HepG2 (cell line): Measurements from ENCODE around the gene NCOA4. TPM values are rescaled to one million over a fixed set of nuclear protein-coding genes. Genes with fewer than 3 reads are reported as not detected.

ENCODE experiments used
- ATAC-seq: fragments of 200-7000 bp; cut with Tn5 transposase; 3 replicates; pipeline ENCODE4 v1.9.1; 2020; ENCODE audit warnings: mild to moderate bottlenecking, moderate library complexity
- BruUV-seq: library from RNA; stranded (reverse); fragments of 400-500 nt; replicated peaks from 2 replicates; lab custom pipeline; 2021; lab: Mats Ljungman, UMichigan
- CTCF ChIA-PET: fragments of 300-600 bp; formaldehyde crosslinking; extraction: SDS; loops from one replicate; lab custom pipeline; 2021; ENCODE audit warnings: low total read pairs, inconsistent platforms, low intra/inter-chr PET ratio; lab: Yijun Ruan, JAX
- POLR2A ChIA-PET: fragments of 350-600 bp; sonication (Branson Sonifier 250); formaldehyde crosslinking; loops from one replicate; lab custom pipeline; 2020; ENCODE audit warnings: antibody characterized with exemption, inconsistent platforms; lab: Yijun Ruan, JAX
- DNase-seq: peaks from one replicate; pipeline ENCODE4 v3.0.0-alpha.2; 2015; ENCODE audit warnings: low spot score
- FAIRE-seq: peaks from 3 replicates; lab custom pipeline; 2011; peaks lifted over from hg19 to GRCh38; lab: Jason Lieb, UNC
- H2AFZ ChIP-seq: one replicate; pipeline ENCODE4 v1.6.1; 2011; ENCODE audit warnings: low read length, inconsistent platforms
- H3K27ac ChIP-seq: fragments of 300-600 bp; 3 replicates; pipeline ENCODE4 v1.8.0; 2011; ENCODE audit warnings: mixed run types, mild to moderate bottlenecking, mixed read lengths, low read length, inconsistent platforms; ENCODE audit not compliant: insufficient read depth; ENCODE audit errors: extremely low read length
- H3K27me3 ChIP-seq, 2 experiments: fragments of 200-600 bp in 1 of 2; 2 replicates in 1 of 2; 3 replicates in 1 of 2; pipeline versions ENCODE4 v1.6.0 to v1.8.0; 2011; ENCODE audit warnings: low read length in 2 of 2, mild to moderate bottlenecking in 2 of 2, moderate library complexity in 2 of 2, inconsistent platforms in 1 of 2; ENCODE audit not compliant: insufficient read depth in 2 of 2, control insufficient read depth in 1 of 2
- H3K36me3 ChIP-seq, 2 experiments: fragments of 200-600 bp in 1 of 2; replicated peaks in 1 of 2; 2 replicates in 1 of 2; 3 replicates in 1 of 2; pipeline versions ENCODE4 v1.5.1 to v1.8.0; 2011; ENCODE audit warnings: low read length in 2 of 2, inconsistent platforms in 1 of 2; ENCODE audit not compliant: insufficient read depth in 2 of 2, control insufficient read depth in 1 of 2
- H3K4me1 ChIP-seq: 2 replicates; pipeline ENCODE4 v1.5.1; 2012; ENCODE audit warnings: low read length, inconsistent platforms; ENCODE audit not compliant: insufficient read depth
- H3K4me2 ChIP-seq: 2 replicates; pipeline ENCODE4 v1.6.0; 2011; ENCODE audit warnings: low read depth, low read length, inconsistent platforms
- H3K4me3 ChIP-seq, 3 experiments: fragments of 200-600 bp in 1 of 3; sonication (generic), shearing (Covaris generic) in 1 of 3; replicated peaks in 1 of 3; 2 replicates each; pipeline ENCODE4 v1.5.1; 2011 to 2016; ENCODE audit warnings: low read length in 3 of 3, inconsistent platforms in 2 of 3, low read depth in 2 of 3, mild to moderate bottlenecking in 2 of 3, control low read depth in 1 of 3, mixed read lengths in 1 of 3; ENCODE audit not compliant: insufficient read depth in 1 of 3
- H3K79me2 ChIP-seq: one replicate; pipeline ENCODE4 v1.6.1; 2011; ENCODE audit warnings: low read length, inconsistent platforms; ENCODE audit not compliant: insufficient read depth
- H3K9ac ChIP-seq: 2 replicates; pipeline ENCODE4 v1.6.0; 2011; ENCODE audit warnings: mild to moderate bottlenecking, low read depth, low read length, inconsistent platforms; ENCODE audit not compliant: insufficient read depth
- H3K9me3 ChIP-seq: 2 replicates; pipeline ENCODE4 v1.5.1; 2012; ENCODE audit warnings: mild to moderate bottlenecking, low read length
- H4K20me1 ChIP-seq: 2 replicates; pipeline ENCODE4 v1.6.0; 2011; ENCODE audit warnings: inconsistent platforms, mild to moderate bottlenecking, low read length, moderate library complexity; ENCODE audit not compliant: insufficient read depth
- BORCS8-MEF2B ChIP-seq: sonication (generic); formaldehyde crosslinking; IDR thresholded peaks from 2 replicates; pipeline ENCODE4 v1.8.0; 2022; ENCODE audit warnings: mild to moderate bottlenecking, missing genetic modification reagents
- ELF4 ChIP-seq: sonication (generic); formaldehyde crosslinking; IDR thresholded peaks from 2 replicates; pipeline ENCODE4 v1.5.0; 2020; ENCODE audit warnings: missing genetic modification reagents, mild to moderate bottlenecking, moderate library complexity, borderline replicate concordance
- FIP1L1 ChIP-seq: fragments of 200-400 bp; formaldehyde crosslinking; IDR thresholded peaks from 2 replicates; pipeline ENCODE4 v1.6.1; 2018; ENCODE audit warnings: low read depth, mild to moderate bottlenecking, low read length, moderate library complexity, borderline replicate concordance; ENCODE audit not compliant: insufficient read depth
- IRF2 ChIP-seq: IDR thresholded peaks from 2 replicates; pipeline ENCODE4 v1.6.1; 2018; ENCODE audit warnings: missing genetic modification reagents, missing compliant biosample characterization
- ISX ChIP-seq: sonication (generic); formaldehyde crosslinking; conservative IDR thresholded peaks from 2 replicates; pipeline ENCODE4 v1.5.0; 2020; ENCODE audit warnings: missing genetic modification reagents
- JDP2 ChIP-seq: sonication (generic); formaldehyde crosslinking; IDR thresholded peaks from 2 replicates; pipeline ENCODE4 v1.8.1; 2022; ENCODE audit warnings: missing genetic modification reagents, borderline replicate concordance
- NFE2L1 ChIP-seq: sonication (generic); formaldehyde crosslinking; IDR thresholded peaks from 2 replicates; pipeline ENCODE4 v1.4.0; 2020; ENCODE audit warnings: missing genetic modification reagents, mild to moderate bottlenecking, borderline replicate concordance
- NFIB ChIP-seq: sonication (generic); formaldehyde crosslinking; IDR thresholded peaks from 2 replicates; pipeline ENCODE4 v1.9.0; 2021; ENCODE audit warnings: missing genetic modification reagents, mild to moderate bottlenecking, borderline replicate concordance
- PITX1 ChIP-seq: sonication (generic); formaldehyde crosslinking; IDR thresholded peaks from 2 replicates; pipeline ENCODE4 v1.5.1; 2020; ENCODE audit warnings: mild to moderate bottlenecking, missing genetic modification reagents
- POLR2A ChIP-seq, 2 experiments: IDR thresholded peaks; 2 replicates each; pipeline ENCODE4 v1.6.1; 2011; ENCODE audit warnings: low read depth in 2 of 2, low read length in 2 of 2, mild to moderate bottlenecking in 1 of 2, moderate library complexity in 1 of 2; ENCODE audit not compliant: insufficient read depth in 1 of 2
- PPARG ChIP-seq: conservative IDR thresholded peaks from 2 replicates; pipeline ENCODE4 v1.6.1; 2016; ENCODE audit warnings: missing biosample characterization, missing genetic modification reagents
- SOX6 ChIP-seq, 2 experiments: fragments of 450-650 bp in 1 of 2; sonication (generic) in 1 of 2; formaldehyde crosslinking in 1 of 2; IDR thresholded peaks; 2 replicates each; pipeline versions ENCODE4 v1.4.0 to v1.6.1; 2017 to 2020; ENCODE audit warnings: antibody characterized with exemption in 1 of 2, mild to moderate bottlenecking in 1 of 2, missing genetic modification reagents in 1 of 2
- TRIM24 ChIP-seq: sonication (generic); formaldehyde crosslinking; IDR thresholded peaks from 2 replicates; pipeline ENCODE4 v1.8.0; 2022; ENCODE audit warnings: mild to moderate bottlenecking, missing genetic modification reagents
- ZBTB21 ChIP-seq: sonication (generic); formaldehyde crosslinking; IDR thresholded peaks from 2 replicates; pipeline ENCODE4 v1.4.0; 2020; ENCODE audit warnings: missing genetic modification reagents
- ZBTB38 ChIP-seq: sonication (generic); formaldehyde crosslinking; IDR thresholded peaks from 2 replicates; pipeline ENCODE4 v1.5.1; 2020; ENCODE audit warnings: mild to moderate bottlenecking, missing genetic modification reagents
- ZFP36L2 ChIP-seq: sonication (generic); formaldehyde crosslinking; IDR thresholded peaks from 2 replicates; pipeline ENCODE4 v1.4.0; 2020; ENCODE audit warnings: missing genetic modification reagents
- ZFP62 ChIP-seq: sonication (generic); formaldehyde crosslinking; IDR thresholded peaks from 2 replicates; pipeline ENCODE4 v1.4.0; 2020; ENCODE audit warnings: missing genetic modification reagents
- ZIK1 ChIP-seq: sonication (generic); formaldehyde crosslinking; IDR thresholded peaks from 2 replicates; pipeline ENCODE4 v1.5.0; 2020; ENCODE audit warnings: mild to moderate bottlenecking, low read depth, missing genetic modification reagents, borderline replicate concordance
- ZNF10 ChIP-seq: sonication (generic); formaldehyde crosslinking; IDR thresholded peaks from 2 replicates; pipeline ENCODE4 v1.4.0; 2020; ENCODE audit warnings: mild to moderate bottlenecking, low read depth, missing genetic modification reagents, borderline replicate concordance
- ZNF441 ChIP-seq: sonication (generic); formaldehyde crosslinking; IDR thresholded peaks from 2 replicates; pipeline ENCODE4 v1.7.0; 2021; ENCODE audit warnings: missing genetic modification reagents, borderline replicate concordance
- ZNF460 ChIP-seq: sonication (generic); formaldehyde crosslinking; IDR thresholded peaks from 2 replicates; pipeline ENCODE4 v1.5.1; 2020; ENCODE audit warnings: missing genetic modification reagents, mild to moderate bottlenecking, borderline replicate concordance
- ZNF724P ChIP-seq: sonication (generic); formaldehyde crosslinking; IDR thresholded peaks from 2 replicates; pipeline ENCODE4 v1.8.0; 2022; ENCODE audit warnings: missing genetic modification reagents, borderline replicate concordance
- ZNF883 ChIP-seq: sonication (generic); formaldehyde crosslinking; IDR thresholded peaks from 2 replicates; pipeline ENCODE4 v1.5.1; 2020; ENCODE audit warnings: mild to moderate bottlenecking, missing genetic modification reagents; ENCODE audit errors: not compliant biosample characterization
- ZSCAN29 ChIP-seq: sonication (generic); formaldehyde crosslinking; conservative IDR thresholded peaks from 2 replicates; pipeline ENCODE4 v1.4.0; 2020; ENCODE audit warnings: mild to moderate bottlenecking, missing genetic modification reagents
- WGBS: methylation state at CpG from one replicate; pipeline ENCODE4 v1.1.6; 2017; ENCODE audit warnings: low lambda C conversion rate; 5-methylcytosine and 5-hydroxymethylcytosine counted together
- in situ Hi-C: cut with HindIII; loops from 2 replicates; pipeline ENCODE4 v1.10.0; 2017; ENCODE audit warnings: low pct_unique_long_range_greater_than_20kb; ENCODE audit not compliant: extremely low pct_ligation_motif_present
- intact Hi-C: fragments of 100-400 bp; cut with micrococcal nuclease; formaldehyde crosslinking; loops from one replicate; pipeline ENCODE4 v1.10.0; 2022; ENCODE audit not compliant: unreplicated experiment
- polyA plus RNA-seq, 8 experiments: library from polyadenylated mRNA; depleted of rRNA in 3 of 8; stranded (reverse) in 7 of 8; unstranded in 1 of 8; fragments of >200 nt; fragmentation: Illumina TruSeq in 4 of 8; extraction: Trizol in 4 of 8; gene quantifications; 2 replicates each; pipeline versions ENCODE4 v1.2.1 to v1.2.3, GENCODE V29; 2011 to 2016; ENCODE audit warnings: low read depth in 4 of 8, missing spikeins in 1 of 8, mixed read lengths in 1 of 8; ENCODE audit not compliant: insufficient read depth in 1 of 8
- total RNA-seq, 5 experiments: library from RNA; depleted of rRNA; stranded (reverse); fragments of >200 nt; fragmentation: Illumina TruSeq; extraction: Trizol; gene quantifications; 2 replicates each; pipeline ENCODE4 v1.2.3, GENCODE V29; 2016; ENCODE audit warnings: low read depth in 1 of 5
- TF ChIP-seq, protein P1 (sequence below): sonication (generic); formaldehyde crosslinking; IDR thresholded peaks from 2 replicates; pipeline ENCODE4 v1.4.0; 2020; ENCODE audit warnings: missing genetic modification reagents, mild to moderate bottlenecking, borderline replicate concordance

NCOA4 gene
- total and polyA plus RNA-seq, 2 of the 13 experiments (the other 11 are each of a cell fraction or from before 2014, with no cell fraction given): 306 to 400 TPM

DNA sequence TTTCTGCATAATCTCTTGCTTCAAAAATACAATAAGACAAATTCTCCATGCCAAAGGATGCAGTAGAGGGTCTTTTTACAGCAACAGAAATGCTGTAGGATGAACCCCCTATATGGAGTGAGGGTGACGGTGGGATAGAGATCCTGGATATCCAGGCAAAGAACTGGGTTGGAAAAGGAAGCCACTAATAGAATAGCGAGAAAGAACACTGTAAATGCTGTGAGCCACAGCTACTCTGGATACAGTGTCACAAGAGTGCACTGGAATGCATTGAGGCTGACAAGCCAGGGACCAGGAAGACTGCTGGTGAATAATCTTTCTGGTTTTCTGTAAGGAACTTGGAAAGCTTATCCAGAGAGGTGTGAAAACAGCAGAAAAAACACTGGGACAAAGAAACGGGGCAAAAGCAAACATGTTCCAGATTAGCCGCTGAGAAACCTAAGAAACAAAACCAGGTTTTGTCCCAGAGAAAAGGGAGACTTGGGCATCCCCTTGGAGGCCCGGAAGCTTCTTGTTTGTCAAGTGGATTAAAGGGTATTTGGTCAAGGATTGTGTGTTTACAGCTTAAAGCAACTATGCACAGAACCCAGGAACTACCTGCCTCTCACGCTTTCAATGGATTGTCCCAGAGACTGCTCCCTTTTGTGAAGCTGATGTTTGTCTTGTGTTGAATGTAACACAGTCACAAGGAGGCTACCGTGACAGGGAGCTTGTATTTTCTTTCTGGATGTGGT lies 21.8 kb upstream of the NCOA4 start:
- 5% methylated on average over 7 of the region's 7 CpGs for WGBS
- ATAC-seq: peak; percentile 90
- in situ Hi-C loops: no loop called here
- BruUV-seq: no TSS peak
- Histone ChIP-seq H3K4me1 (peaks cover 78% of the 10 kb centered on the region), H4K20me1 (no peaks in the 10 kb centered on the region), H3K27me3 (no peaks in the 10 kb centered on the region), H3K9ac (peak overlapping the region; percentile 39; the same call in 1 of the 2 replicates), H3K4me3 (no peak overlapping the region; a peak in 1 of 6 replicates), H2AFZ (no peak overlapping the region), H3K79me2 (no peaks in the 10 kb centered on the region), H3K27ac (peak overlapping the region; percentile 75), H3K4me2 (peak overlapping the region; percentile 60), H3K36me3 (no peaks in the 10 kb centered on the region), H3K9me3 (no peaks in the 10 kb centered on the region)
- intact Hi-C loops: loop anchor here (1.0 to 5.0 kb wide), 2 partner anchors 22 to 45 kb away; partner anchors contain the start of gene NCOA4
- DNase-seq: peak; percentile 98
- no peak for FAIRE-seq
- ChIA-PET POLR2A (interaction anchor here (0.6 to 3.1 kb wide), 13 partner anchors 10 to 49 kb away, joined by 3 to 49 read pairs (median 7); partner anchors contain the start of gene NCOA4), CTCF (no interaction called here)
- peak; percentile 51; the same call in 1 of the 2 replicates for TF ChIP-seq IRF2 (CRISPR knock-in tag)
- no peak for TF ChIP-seq TRIM24
- peak; percentile 90 for TF ChIP-seq PPARG (CRISPR knock-in tag)
- no peak for TF ChIP-seq SOX6 (IDR thresholded peaks at IDR 0.05)
- TF ChIP-seq SOX6 (CRISPR knock-in tag; IDR thresholded peaks at IDR 0.05): peak; percentile 99
- TF ChIP-seq ELF4: peak; percentile 86; the same call in 1 of the 2 replicates
- TF ChIP-seq ZNF441 (CRISPR knock-in tag): no peak
- TF ChIP-seq, protein P1, sequence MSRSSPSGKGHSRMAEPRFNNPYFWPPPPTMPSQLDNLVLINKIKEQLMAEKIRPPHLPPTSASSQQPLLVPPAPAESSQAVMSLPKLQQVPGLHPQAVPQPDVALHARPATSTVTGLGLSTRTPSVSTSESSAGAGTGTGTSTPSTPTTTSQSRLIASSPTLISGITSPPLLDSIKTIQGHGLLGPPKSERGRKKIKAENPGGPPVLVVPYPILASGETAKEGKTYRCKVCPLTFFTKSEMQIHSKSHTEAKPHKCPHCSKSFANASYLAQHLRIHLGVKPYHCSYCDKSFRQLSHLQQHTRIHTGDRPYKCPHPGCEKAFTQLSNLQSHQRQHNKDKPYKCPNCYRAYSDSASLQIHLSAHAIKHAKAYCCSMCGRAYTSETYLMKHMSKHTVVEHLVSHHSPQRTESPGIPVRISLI (CRISPR knock-in tag): peak; percentile 93
- peak; percentile 100 for TF ChIP-seq PITX1 (CRISPR knock-in tag)
- no peak for TF ChIP-seq ISX (CRISPR knock-in tag)
- TF ChIP-seq ZBTB21 (CRISPR knock-in tag): no peak
- TF ChIP-seq NFE2L1: no peak
- no peak for TF ChIP-seq ZBTB38 (CRISPR knock-in tag)
- no peak for TF ChIP-seq ZIK1 (CRISPR knock-in tag)
- no peak for TF ChIP-seq ZNF883 (CRISPR knock-in tag)
- no peak for TF ChIP-seq ZFP36L2
- TF ChIP-seq ZNF10 (CRISPR knock-in tag): no peak
- no peak for TF ChIP-seq ZNF460 (CRISPR knock-in tag)
- TF ChIP-seq NFIB: no peak
- peak; percentile 87; the same call in 1 of the 2 replicates for TF ChIP-seq ZSCAN29
- TF ChIP-seq JDP2 (CRISPR knock-in tag): no peak
- no peak for TF ChIP-seq ZFP62
- TF ChIP-seq FIP1L1: no peak
- TF ChIP-seq POLR2A (IDR thresholded peaks at IDR 0.05; ENCODE audit: insufficient read depth in 1 of 2, low read depth in 2 of 2, low read length in 2 of 2): no peak
- TF ChIP-seq ZNF724P (CRISPR knock-in tag): peak; percentile 40; the same call in 1 of the 2 replicates
- TF ChIP-seq BORCS8-MEF2B: 0 out of 2 replicates have a peak, but pooled peaks have one; percentile 22
